SU-DHL-6 (cell line): ENCODE measurements around the gene HIBCH.

Experiments used
- H2AFZ ChIP-seq: fragments of 200-600 bp; sonication (generic); 2 replicates; pipeline ENCODE4 v1.6.1; 2014; ENCODE audit warnings: low read depth, mild to moderate bottlenecking, moderate library complexity, mixed read lengths, antibody characterized with exemption, low read length; ENCODE audit not compliant: severe bottlenecking
- H3F3A ChIP-seq: fragments of 200-600 bp; shearing (Covaris generic); 2 replicates; pipeline ENCODE4 v1.6.0; 2016; ENCODE audit warnings: antibody characterized with exemption, mild to moderate bottlenecking; ENCODE audit not compliant: insufficient read depth
- H3K27ac ChIP-seq: fragments of 200-600 bp; sonication (generic); 2 replicates; pipeline ENCODE4 v1.5.1; 2016; ENCODE audit warnings: low read depth, mild to moderate bottlenecking, low read length, moderate library complexity, mixed read lengths
- H3K27me3 ChIP-seq: fragments of 200-600 bp; sonication (generic), shearing (Covaris generic); 2 replicates; pipeline ENCODE4 v1.6.0; 2014; ENCODE audit warnings: mild to moderate bottlenecking, low read length
- H3K36me3 ChIP-seq: fragments of 200-600 bp; sonication (generic); 2 replicates; pipeline ENCODE4 v1.6.1; 2014; ENCODE audit warnings: mild to moderate bottlenecking, low read length, mixed read lengths
- H3K4me2 ChIP-seq: fragments of 300-600, 200-600 bp; shearing (Covaris generic), sonication (generic); 2 replicates; pipeline ENCODE4 v1.6.0; 2014; ENCODE audit warnings: low read length, low read depth, mild to moderate bottlenecking; ENCODE audit not compliant: poor library complexity, severe bottlenecking
- H3K4me3 ChIP-seq: fragments of 200-600 bp; sonication (generic); 2 replicates; pipeline ENCODE4 v1.5.1; 2014; ENCODE audit warnings: antibody characterized with exemption, low read length, mild to moderate bottlenecking, mixed read lengths; ENCODE audit not compliant: insufficient read depth, poor library complexity, severe bottlenecking
- H3K79me2 ChIP-seq: fragments of 200-600 bp; sonication (generic); 2 replicates; pipeline ENCODE4 v1.6.1; 2014; ENCODE audit warnings: mild to moderate bottlenecking, low read length, moderate library complexity; ENCODE audit not compliant: insufficient read depth
- H3K9ac ChIP-seq: fragments of 200-600 bp; sonication (generic); 2 replicates; pipeline ENCODE4 v1.7.0; 2014; ENCODE audit warnings: mild to moderate bottlenecking, low read length
- H3K9me2 ChIP-seq: fragments of 200-600 bp; sonication (generic); replicated peaks from 2 replicates; pipeline ENCODE4 v1.6.1; 2014; ENCODE audit warnings: low read length; ENCODE audit not compliant: insufficient read depth
- H3K9me3 ChIP-seq: fragments of 200-600 bp; sonication (generic); 2 replicates; pipeline ENCODE4 v1.6.1; 2014; ENCODE audit warnings: low read length, mixed read lengths; ENCODE audit not compliant: insufficient read depth
- H4K20me1 ChIP-seq: fragments of 200-600 bp; sonication (generic); 2 replicates; pipeline ENCODE4 v1.6.1; 2014; ENCODE audit warnings: low read depth, mild to moderate bottlenecking, antibody characterized with exemption, low read length, moderate library complexity, mixed read lengths
- CTCF ChIP-seq: fragments of 200-600 bp; sonication (generic); IDR thresholded peaks from one replicate; pipeline ENCODE4 v1.5.1; 2017; ENCODE audit warnings: antibody characterized with exemption, mild to moderate bottlenecking, low read length, moderate library complexity; ENCODE audit not compliant: insufficient read depth, poor library complexity, severe bottlenecking
- EZH2phosphoT487 ChIP-seq: fragments of 200-600 bp; sonication (generic), shearing (Covaris generic); conservative IDR thresholded peaks from 2 replicates; pipeline ENCODE4 v1.6.1; 2018; ENCODE audit warnings: mild to moderate bottlenecking, antibody characterized with exemption, low read length, moderate library complexity, mixed read lengths

HIBCH gene

DNA sequence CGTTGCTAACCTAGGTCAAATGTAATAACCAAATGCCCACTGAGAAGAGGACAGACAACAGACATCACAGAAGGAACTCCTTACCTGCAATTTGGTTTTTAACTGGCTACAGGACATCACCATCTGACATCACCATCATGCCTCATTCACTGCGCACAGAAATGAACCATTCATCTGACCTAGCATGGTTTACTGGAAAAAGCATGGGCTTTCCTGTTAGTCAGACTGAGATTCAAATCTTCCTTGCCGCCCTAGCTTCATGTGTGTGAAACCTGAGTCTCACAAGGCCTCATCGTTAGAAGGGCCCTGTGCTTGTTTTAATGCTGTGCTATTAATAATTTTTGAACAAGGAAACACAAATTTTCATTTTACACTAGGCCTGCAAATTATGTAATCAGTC lies 1.1 kb upstream of the HIBCH start:
- Histone ChIP-seq H3K4me2 (peak overlapping the region; percentile 87), H3K9ac (no peak overlapping the region; the same call in 1 of the 2 replicates), H3K4me3 (peak overlapping the region; percentile 65), H3K27me3 (no peaks in the 10 kb centered on the region), H3K9me2 (no peaks in the 10 kb centered on the region), H3K9me3 (no peaks in the 10 kb centered on the region), H3K79me2 (peaks cover 29% of the 10 kb centered on the region), H4K20me1 (no peaks in the 10 kb centered on the region), H3K36me3 (no peaks in the 10 kb centered on the region), H2AFZ (peak overlapping the region; percentile 75), H3F3A (peaks cover 12% of the 10 kb centered on the region; the same call in 1 of the 2 replicates), H3K27ac (no peak overlapping the region)
- TF ChIP-seq CTCF, result no peak
- no peak for TF ChIP-seq EZH2phosphoT487

DNA sequence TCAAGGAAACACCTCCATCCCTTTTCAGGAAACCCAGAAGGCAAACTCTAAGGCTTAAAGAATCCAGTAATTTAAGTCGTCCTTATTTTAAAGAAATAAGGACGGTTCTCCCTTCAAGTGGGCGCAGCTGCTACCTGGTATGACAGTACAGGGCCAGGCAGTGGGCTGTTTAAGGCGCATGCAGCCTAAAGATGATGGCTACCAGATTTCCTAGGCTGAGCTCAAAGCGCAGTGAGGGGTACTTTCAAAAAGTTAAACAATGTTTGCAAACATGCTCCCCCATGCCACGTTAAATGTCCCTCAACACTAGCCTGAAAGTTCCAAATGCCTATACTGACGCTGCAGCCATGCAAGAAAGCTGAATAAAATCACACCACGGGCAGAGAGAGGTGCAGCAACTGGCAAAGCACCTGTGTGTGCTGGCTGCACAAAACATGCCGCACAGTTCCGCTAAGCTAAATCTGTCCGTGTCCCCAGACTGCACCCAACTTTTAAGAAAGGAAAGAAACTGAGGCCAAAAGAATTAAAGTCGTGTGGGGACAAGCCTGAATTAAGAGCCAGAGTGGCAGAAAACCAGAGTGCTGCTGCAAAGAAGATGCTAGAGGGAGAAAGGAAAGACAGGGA lies 583 bp downstream of the HIBCH start:
- no peaks in the 10 kb centered on the region for H4K20me1 ChIP-seq
- H3K27me3 ChIP-seq, result no peaks in the 10 kb centered on the region
- peak overlapping the region; percentile 87 for H3K4me2 ChIP-seq
- H3K9me3 ChIP-seq, result no peaks in the 10 kb centered on the region
- H3K79me2 ChIP-seq, result peaks cover 36% of the 10 kb centered on the region
- peaks cover 12% of the 10 kb centered on the region; the same call in 1 of the 2 replicates for H3F3A ChIP-seq
- TF ChIP-seq EZH2phosphoT487 (no peak), CTCF (no peak)
- no peaks in the 10 kb centered on the region for H3K9me2 ChIP-seq
- no peaks in the 10 kb centered on the region for H3K36me3 ChIP-seq
- H3K4me3 ChIP-seq, result peak overlapping the region; percentile 65
- H2AFZ ChIP-seq, result peak overlapping the region; percentile 75
- peak overlapping the region; percentile 77 for H3K27ac ChIP-seq
- H3K9ac ChIP-seq, result peak overlapping the region; percentile 69

DNA sequence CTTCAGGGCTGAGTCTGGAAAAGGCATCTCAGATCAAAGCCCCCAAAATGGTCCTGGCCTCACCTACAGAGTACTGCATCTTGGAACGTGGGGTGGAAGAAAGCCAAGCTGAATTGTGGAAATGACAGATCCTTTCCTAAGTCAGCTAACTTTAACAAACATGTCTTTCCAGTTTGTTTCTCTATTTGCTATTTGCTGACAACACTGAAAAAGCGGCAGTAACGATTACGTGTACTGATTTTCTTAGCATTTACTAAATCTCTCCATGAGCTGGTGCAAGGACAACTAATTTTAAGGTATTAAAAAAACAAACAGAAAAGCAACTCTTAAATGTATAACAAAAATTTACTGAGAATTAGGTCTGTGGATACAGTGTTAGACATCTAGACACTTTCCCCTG lies 1.1 kb downstream of the HIBCH start:
- peak overlapping the region; percentile 87 for H3K4me2 ChIP-seq
- H3K27me3 ChIP-seq, result no peaks in the 10 kb centered on the region
- H3K36me3 ChIP-seq, result no peaks in the 10 kb centered on the region
- TF ChIP-seq EZH2phosphoT487, result no peak
- no peak for TF ChIP-seq CTCF
- peaks cover 12% of the 10 kb centered on the region; the same call in 1 of the 2 replicates for H3F3A ChIP-seq
- H3K4me3 ChIP-seq, result peak overlapping the region; percentile 65
- H3K9ac ChIP-seq, result peak overlapping the region; percentile 69
- no peaks in the 10 kb centered on the region for H3K9me3 ChIP-seq
- H4K20me1 ChIP-seq, result no peaks in the 10 kb centered on the region
- H3K9me2 ChIP-seq, result no peaks in the 10 kb centered on the region
- H2AFZ ChIP-seq, result no peak overlapping the region
- H3K79me2 ChIP-seq, result peaks cover 38% of the 10 kb centered on the region
- no peak overlapping the region for H3K27ac ChIP-seq
